ENCODE measurements around the gene JPT2.

- no peak for TF ChIP-seq POLR2A (IDR thresholded peaks at IDR 0.05)
- TF ChIP-seq, protein P1, sequence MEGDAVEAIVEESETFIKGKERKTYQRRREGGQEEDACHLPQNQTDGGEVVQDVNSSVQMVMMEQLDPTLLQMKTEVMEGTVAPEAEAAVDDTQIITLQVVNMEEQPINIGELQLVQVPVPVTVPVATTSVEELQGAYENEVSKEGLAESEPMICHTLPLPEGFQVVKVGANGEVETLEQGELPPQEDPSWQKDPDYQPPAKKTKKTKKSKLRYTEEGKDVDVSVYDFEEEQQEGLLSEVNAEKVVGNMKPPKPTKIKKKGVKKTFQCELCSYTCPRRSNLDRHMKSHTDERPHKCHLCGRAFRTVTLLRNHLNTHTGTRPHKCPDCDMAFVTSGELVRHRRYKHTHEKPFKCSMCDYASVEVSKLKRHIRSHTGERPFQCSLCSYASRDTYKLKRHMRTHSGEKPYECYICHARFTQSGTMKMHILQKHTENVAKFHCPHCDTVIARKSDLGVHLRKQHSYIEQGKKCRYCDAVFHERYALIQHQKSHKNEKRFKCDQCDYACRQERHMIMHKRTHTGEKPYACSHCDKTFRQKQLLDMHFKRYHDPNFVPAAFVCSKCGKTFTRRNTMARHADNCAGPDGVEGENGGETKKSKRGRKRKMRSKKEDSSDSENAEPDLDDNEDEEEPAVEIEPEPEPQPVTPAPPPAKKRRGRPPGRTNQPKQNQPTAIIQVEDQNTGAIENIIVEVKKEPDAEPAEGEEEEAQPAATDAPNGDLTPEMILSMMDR (IDR thresholded peaks at IDR 0.05 in 4 of 5, conservative IDR thresholded peaks at IDR 0.05 in 1 of 5): no peak
Measured at GRCh38 chr16:1731603-1732002, 53.5 kb downstream of the JPT2 start.

Data from gastrocnemius medialis (tissue), 4 donors.